Right renal pelvis (tissue), 4 donors: Measurements from ENCODE around the gene C8G. TPM values are rescaled to one million over a fixed set of nuclear protein-coding genes. Genes with fewer than 3 reads are reported as not detected.

Experiments used
- DNase-seq, 4 donors: peaks; one replicate each; pipeline ENCODE4 v3.0.0-alpha.2; 2013; ENCODE audit warnings: low read depth in 4 of 4, low spot score in 3 of 4, missing footprints in 1 of 4
- polyA plus RNA-seq, 4 donors: library from polyadenylated mRNA; unstranded; fragments of 120-200 nt; gene quantifications; one replicate each; pipeline ENCODE4 v1.2.1, GENCODE V29; 2013; ENCODE audit not compliant: insufficient read length in 4 of 4

The C8G gene
- polyA plus RNA-seq, 4 donors, result 0.36 to 1.1 (median 0.90) TPM

- DNase-seq, result no peak
Observed at GRCh38 chr9:136920069-136920468, 25.0 kb upstream of the C8G start.

- DNase-seq, result no peak
Observed at GRCh38 chr9:136920734-136921231, 24.3 kb upstream of the C8G start.

GRCh38 chr9:136921307-136921706 is 23.7 kb upstream of the C8G start:
- DNase-seq, result no peak

- no peak for DNase-seq
Observed at GRCh38 chr9:136921718-136922117, 23.3 kb upstream of the C8G start.

GRCh38 chr9:136922540-136922939 is 22.5 kb upstream of the C8G start:
- DNase-seq, result no peak

GRCh38 chr9:136923881-136924280 is 21.2 kb upstream of the C8G start:
- no peak for DNase-seq

GRCh38 chr9:136925414-136926153 is 19.5 kb upstream of the C8G start:
- no peak for DNase-seq

GRCh38 chr9:136926154-136926704 is 18.8 kb upstream of the C8G start:
- DNase-seq, result no peak

GRCh38 chr9:136926749-136927148 is 18.3 kb upstream of the C8G start:
- no peak for DNase-seq

- DNase-seq, result no peak
Observed at GRCh38 chr9:136927343-136928271, 17.4 kb upstream of the C8G start.

GRCh38 chr9:136928591-136928990 is 16.5 kb upstream of the C8G start:
- no peak for DNase-seq

GRCh38 chr9:136930014-136930413 is 15.0 kb upstream of the C8G start:
- no peak for DNase-seq

- DNase-seq, result no peak
Observed at GRCh38 chr9:136931611-136932130, 13.4 kb upstream of the C8G start.

GRCh38 chr9:136934277-136934676 is 10.8 kb upstream of the C8G start:
- no peak for DNase-seq

GRCh38 chr9:136935651-136936050 is 9.4 kb upstream of the C8G start:
- no peak for DNase-seq

- no peak for DNase-seq
Observed at GRCh38 chr9:136936645-136937170, 8.3 kb upstream of the C8G start.

GRCh38 chr9:136937186-136938001 is 7.6 kb upstream of the C8G start:
- no peak for DNase-seq

GRCh38 chr9:136939431-136939995 is 5.5 kb upstream of the C8G start:
- no peak for DNase-seq

GRCh38 chr9:136939996-136940525 is 5.0 kb upstream of the C8G start:
- DNase-seq, result no peak
